ACC112 (cell line): ENCODE measurements around the gene MED27.
A peak's percentile ranks its signal among the peaks of the same experiment; 100 is the strongest.

Experiments
- H2AFZ ChIP-seq: fragments of 200-600 bp; sonication (generic); one replicate; pipeline ENCODE4 v1.6.0; 2017; ENCODE audit warnings: antibody characterized with exemption, low read length; ENCODE audit not compliant: unreplicated experiment
- H3K27ac ChIP-seq: fragments of 200-600 bp; sonication (generic); 2 replicates; pipeline ENCODE4 v1.5.1; 2014; ENCODE audit warnings: low read depth, mild to moderate bottlenecking, antibody characterized with exemption, low read length, moderate library complexity
- H3K27me3 ChIP-seq: fragments of 200-600 bp; sonication (generic); 2 replicates; pipeline ENCODE4 v1.6.1; 2014; ENCODE audit warnings: mild to moderate bottlenecking, antibody characterized with exemption, low read length, moderate library complexity, mixed read lengths; ENCODE audit not compliant: insufficient read depth
- H3K36me3 ChIP-seq: fragments of 200-600 bp; sonication (generic); 2 replicates; pipeline ENCODE4 v1.6.1; 2016; ENCODE audit warnings: mild to moderate bottlenecking, antibody characterized with exemption, low read length, moderate library complexity, mixed read lengths; ENCODE audit not compliant: insufficient read depth
- H3K4me1 ChIP-seq: fragments of 200-600 bp; sonication (generic); one replicate; pipeline ENCODE4 v1.6.1; 2016; ENCODE audit warnings: low read length, mixed read lengths; ENCODE audit not compliant: insufficient read depth, unreplicated experiment, control insufficient read depth
- H3K4me3 ChIP-seq: fragments of 200-600 bp; sonication (generic); 2 replicates; pipeline ENCODE4 v1.5.1; 2014; ENCODE audit warnings: mild to moderate bottlenecking, low read depth, low read length
- H3K79me2 ChIP-seq: fragments of 200-600 bp; sonication (generic); one replicate; pipeline ENCODE4 v1.6.0; 2016; ENCODE audit warnings: low read length; ENCODE audit not compliant: control insufficient read depth, unreplicated experiment, insufficient read depth

MED27 gene

GRCh38 chr9:131841765-131842318 is 237.8 kb downstream of the MED27 start:
- Histone ChIP-seq H3K4me3 (no peak overlapping the region), H3K79me2 (no peaks in the 10 kb centered on the region), H3K4me1 (peaks cover 10% of the 10 kb centered on the region), H3K27me3 (peaks cover 13% of the 10 kb centered on the region), H3K27ac (no peak overlapping the region), H3K36me3 (no peaks in the 10 kb centered on the region), H2AFZ (no peak overlapping the region)

DNA sequence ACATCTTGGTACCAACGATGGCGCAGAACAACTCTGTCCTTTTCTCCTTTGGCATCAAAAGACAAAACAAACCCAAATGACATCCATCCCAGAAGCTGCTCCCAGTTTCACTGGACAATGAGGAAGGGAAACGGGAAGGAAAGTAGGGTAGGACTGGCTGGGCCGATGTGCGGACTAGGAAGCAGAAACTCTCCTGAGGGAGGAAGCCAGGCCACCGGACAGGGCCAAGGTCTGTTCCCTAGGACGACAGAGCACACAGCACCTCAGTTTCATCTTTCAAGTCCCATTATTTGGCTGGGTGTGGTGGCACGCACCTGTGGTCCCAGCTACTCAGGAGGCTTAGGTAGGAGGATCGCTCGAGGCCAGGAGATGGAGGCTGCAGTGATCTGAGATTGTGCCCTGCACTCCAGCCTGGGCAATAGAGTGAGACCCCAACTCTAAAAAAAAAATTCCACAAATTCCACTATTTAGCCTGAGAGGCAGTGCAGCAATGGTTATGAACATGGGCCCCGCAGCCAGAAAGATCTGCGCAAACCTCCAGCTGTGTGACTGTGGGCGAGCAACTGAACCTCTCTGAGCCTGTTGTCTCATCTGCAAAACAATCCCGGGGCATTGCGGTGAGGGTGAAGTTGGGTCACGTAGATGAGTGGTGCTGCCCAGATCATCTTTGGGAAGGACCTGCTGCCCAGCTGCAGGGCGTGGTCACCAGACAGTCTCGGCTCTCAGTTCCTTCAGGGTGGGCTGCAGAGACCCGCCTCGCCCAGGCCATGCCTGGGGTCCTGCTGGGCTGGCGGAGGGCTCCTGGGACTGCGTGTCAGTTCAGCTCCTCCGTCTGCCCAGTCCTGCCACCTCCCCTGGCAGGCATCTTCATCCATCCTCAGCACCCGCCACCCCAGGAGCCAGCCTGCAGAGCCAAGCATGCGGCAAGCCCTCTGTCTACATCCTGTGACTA is 238.6 kb downstream of the MED27 start:
- H3K36me3 ChIP-seq, result no peaks in the 10 kb centered on the region
- peaks cover 10% of the 10 kb centered on the region for H3K4me1 ChIP-seq
- H3K4me3 ChIP-seq, result no peak overlapping the region
- H3K27me3 ChIP-seq, result peaks cover 6% of the 10 kb centered on the region; the same call in 1 of the 2 replicates
- no peak overlapping the region for H2AFZ ChIP-seq
- no peaks in the 10 kb centered on the region for H3K79me2 ChIP-seq
- no peak overlapping the region for H3K27ac ChIP-seq

- H3K79me2 ChIP-seq, result no peaks in the 10 kb centered on the region
- H3K27ac ChIP-seq, result no peak overlapping the region
- peaks cover 10% of the 10 kb centered on the region for H3K4me1 ChIP-seq
- H3K4me3 ChIP-seq, result no peak overlapping the region
- peaks cover 7% of the 10 kb centered on the region; the same call in 1 of the 2 replicates for H3K27me3 ChIP-seq
- H2AFZ ChIP-seq, result no peak overlapping the region
- no peaks in the 10 kb centered on the region for H3K36me3 ChIP-seq
Measured at GRCh38 chr9:131840220-131840619, 239.4 kb downstream of the MED27 start.

- no peaks in the 10 kb centered on the region for H3K36me3 ChIP-seq
- H3K4me1 ChIP-seq, result peaks cover 10% of the 10 kb centered on the region
- H2AFZ ChIP-seq, result peak overlapping the region; percentile 33
- no peak overlapping the region for H3K4me3 ChIP-seq
- no peak overlapping the region for H3K27ac ChIP-seq
- no peaks in the 10 kb centered on the region for H3K79me2 ChIP-seq
- H3K27me3 ChIP-seq, result peaks cover 9% of the 10 kb centered on the region; the same call in 1 of the 2 replicates
Measured at GRCh38 chr9:131839281-131840084, 240.2 kb downstream of the MED27 start.

DNA sequence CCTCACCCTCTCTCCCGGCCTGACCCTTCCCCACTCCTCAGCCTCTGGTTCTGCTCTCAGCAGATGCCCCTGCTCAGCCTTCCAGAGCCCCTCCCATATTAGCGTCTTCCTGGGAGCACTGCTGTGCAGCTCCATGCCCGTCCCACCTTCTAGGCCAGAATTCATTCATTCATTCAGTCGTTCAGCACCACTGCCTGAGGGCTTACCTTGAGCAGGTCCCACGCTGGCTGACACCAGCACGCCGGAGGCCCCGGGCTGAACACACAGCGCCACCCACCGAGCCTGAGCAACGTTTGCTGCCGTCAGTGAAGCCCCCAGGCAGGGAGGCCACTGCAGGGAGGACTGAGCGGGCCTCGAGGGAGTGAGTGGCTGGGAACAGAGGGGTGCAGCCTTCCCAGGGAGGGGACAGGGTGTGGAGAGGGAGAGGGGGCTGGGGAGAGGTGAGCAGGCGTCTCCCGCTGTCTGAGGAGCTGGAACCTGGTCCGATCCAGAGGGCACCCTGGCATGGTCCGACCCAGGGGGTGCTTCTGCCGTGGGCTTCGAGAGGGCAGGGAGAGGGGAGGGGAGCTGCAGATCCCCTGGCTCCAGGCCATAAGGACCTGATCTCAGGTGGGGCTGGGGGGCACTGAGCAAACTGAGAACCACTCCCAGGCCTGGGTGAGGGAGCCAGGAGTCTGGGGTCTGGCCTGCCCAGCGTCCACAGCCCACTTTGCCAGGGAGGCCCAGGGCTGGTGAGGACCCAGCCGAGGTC is 241.0 kb downstream of the MED27 start:
- peaks cover 9% of the 10 kb centered on the region; the same call in 1 of the 2 replicates for H3K27me3 ChIP-seq
- H2AFZ ChIP-seq, result no peak overlapping the region
- peaks cover 10% of the 10 kb centered on the region for H3K4me1 ChIP-seq
- H3K79me2 ChIP-seq, result no peaks in the 10 kb centered on the region
- no peaks in the 10 kb centered on the region for H3K36me3 ChIP-seq
- H3K4me3 ChIP-seq, result no peak overlapping the region
- no peak overlapping the region for H3K27ac ChIP-seq

- H3K4me1 ChIP-seq, result peaks cover 10% of the 10 kb centered on the region
- H3K36me3 ChIP-seq, result no peaks in the 10 kb centered on the region
- H3K27me3 ChIP-seq, result peaks cover 9% of the 10 kb centered on the region; the same call in 1 of the 2 replicates
- H3K79me2 ChIP-seq, result no peaks in the 10 kb centered on the region
- H3K4me3 ChIP-seq, result no peak overlapping the region
- H3K27ac ChIP-seq, result no peak overlapping the region
- no peak overlapping the region for H2AFZ ChIP-seq
Measured at GRCh38 chr9:131837836-131838235, 241.8 kb downstream of the MED27 start.

- Histone ChIP-seq H2AFZ (no peak overlapping the region), H3K4me3 (no peak overlapping the region), H3K79me2 (no peaks in the 10 kb centered on the region), H3K27ac (no peak overlapping the region), H3K4me1 (peaks cover 10% of the 10 kb centered on the region), H3K27me3 (peaks cover 9% of the 10 kb centered on the region; the same call in 1 of the 2 replicates), H3K36me3 (no peaks in the 10 kb centered on the region)
Measured at GRCh38 chr9:131837316-131837715, 242.4 kb downstream of the MED27 start.

DNA sequence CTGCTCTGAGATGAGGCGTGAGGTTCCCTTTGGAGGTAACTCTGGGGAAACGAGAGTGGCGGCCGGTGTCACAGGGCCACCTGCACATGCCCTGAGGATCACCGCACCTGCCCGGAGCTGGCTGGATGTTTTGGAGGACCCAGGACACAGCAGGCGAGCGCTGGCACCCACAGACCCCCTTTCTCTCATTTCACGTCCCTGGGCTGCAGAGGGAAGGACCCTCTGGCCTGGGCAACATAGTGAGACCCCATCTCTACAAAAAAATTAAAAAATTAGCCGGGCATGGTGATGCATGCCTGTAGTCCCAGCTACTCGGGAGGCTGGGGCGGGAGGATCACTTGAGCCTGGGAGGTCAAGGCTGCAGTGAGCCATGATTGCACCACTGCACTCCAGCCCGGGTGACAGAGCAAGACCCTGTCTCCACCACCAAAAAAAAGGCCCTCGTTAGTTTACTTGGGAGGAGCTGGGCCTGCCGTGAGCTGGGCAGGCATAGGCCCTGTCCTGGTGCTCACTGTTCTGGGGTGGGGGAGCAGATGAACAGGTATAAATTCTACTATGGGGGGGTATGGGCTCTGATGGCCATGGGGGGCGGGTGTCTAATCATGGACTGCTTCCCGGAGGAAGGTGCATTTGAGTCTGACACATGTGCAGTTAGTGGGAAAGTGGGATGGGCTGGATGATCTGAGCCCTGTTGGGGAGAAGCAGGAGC is 242.9 kb downstream of the MED27 start:
- Histone ChIP-seq H3K4me3 (no peak overlapping the region), H3K79me2 (no peaks in the 10 kb centered on the region), H3K4me1 (peaks cover 10% of the 10 kb centered on the region), H2AFZ (no peak overlapping the region), H3K36me3 (no peaks in the 10 kb centered on the region), H3K27ac (no peak overlapping the region), H3K27me3 (peaks cover 9% of the 10 kb centered on the region; the same call in 1 of the 2 replicates)

DNA sequence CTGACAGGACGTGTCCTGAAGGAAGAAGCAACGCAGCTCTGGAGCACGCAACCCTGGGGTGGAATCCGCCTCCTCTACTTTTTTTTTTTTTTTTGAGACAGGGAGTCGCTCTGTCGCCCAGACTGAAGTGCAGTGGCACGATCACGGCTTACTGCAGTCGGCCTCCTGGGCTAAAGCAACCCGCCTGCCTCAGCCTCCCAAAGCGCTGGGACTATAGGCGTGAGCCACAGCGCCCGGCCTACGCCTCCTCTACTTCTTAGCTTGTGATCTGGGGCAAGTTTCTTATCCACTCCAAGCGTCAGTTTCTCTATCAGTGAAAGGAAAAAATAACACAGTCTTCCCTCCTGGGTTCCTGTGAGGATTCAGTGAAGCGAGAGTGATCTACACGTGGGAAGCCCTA is 243.6 kb downstream of the MED27 start:
- Histone ChIP-seq H2AFZ (no peak overlapping the region), H3K79me2 (no peaks in the 10 kb centered on the region), H3K4me3 (no peak overlapping the region), H3K36me3 (no peaks in the 10 kb centered on the region), H3K27ac (no peak overlapping the region), H3K27me3 (peaks cover 9% of the 10 kb centered on the region; the same call in 1 of the 2 replicates), H3K4me1 (peaks cover 10% of the 10 kb centered on the region)
